Heart left ventricle (tissue), 16 donors: ENCODE data around the gene DNM1L. TPM values are rescaled to one million over a fixed set of nuclear protein-coding genes. Genes with fewer than 3 reads are reported as not detected.

ENCODE experiments used
- ATAC-seq, 4 donors: fragments of 200-7000 bp; cut with Tn5 transposase; one replicate each; pipeline ENCODE4 v1.9.1; 2020 to 2022; ENCODE audit warnings: moderate library complexity in 4 of 4, mild to moderate bottlenecking in 3 of 4, moderate number of reproducible peaks in 1 of 4
- DNase-seq, 5 donors: peaks; one replicate each; pipeline ENCODE4 v3.0.0-alpha.2; 2020
- H3K27ac ChIP-seq, 12 donors: fragments of 200-600 bp; sonication (generic) in 4 of 12; one replicate each; pipeline versions ENCODE4 v1.5.0 to v1.8.0; 2016 to 2022; ENCODE audit warnings: mild to moderate bottlenecking in 2 of 12
- H3K27me3 ChIP-seq, 9 donors: fragments of 200-600 bp; sonication (generic) in 2 of 9; one replicate each; pipeline versions ENCODE4 v1.5.1 to v1.8.0; 2016 to 2022; ENCODE audit warnings: mild to moderate bottlenecking in 3 of 9
- H3K36me3 ChIP-seq, 9 donors: fragments of 200-600 bp; sonication (generic) in 2 of 9; one replicate each; pipeline versions ENCODE4 v1.5.0 to v1.8.0; 2018 to 2022; ENCODE audit warnings: mild to moderate bottlenecking in 2 of 9
- H3K4me1 ChIP-seq, 12 donors: fragments of 200-600 bp; sonication (generic) in 4 of 12; one replicate each; pipeline versions ENCODE4 v1.5.0 to v1.8.0; 2016 to 2022; ENCODE audit warnings: mild to moderate bottlenecking in 3 of 12
- H3K4me3 ChIP-seq, 12 donors: fragments of 200-600 bp; sonication (generic) in 4 of 12; one replicate each; pipeline versions ENCODE4 v1.5.0 to v1.8.0; 2017 to 2022; ENCODE audit warnings: mild to moderate bottlenecking in 9 of 12, moderate library complexity in 4 of 12
- H3K9me3 ChIP-seq, 12 donors: fragments of 200-600 bp; sonication (generic) in 4 of 12; one replicate each; pipeline versions ENCODE4 v1.5.0 to v1.8.0; 2016 to 2022; ENCODE audit warnings: mild to moderate bottlenecking in 1 of 12
- POLR2A ChIP-seq, 2 donors: fragments of 450-650 bp; IDR thresholded peaks; one replicate each; pipeline ENCODE4 v1.6.1; 2017; ENCODE audit warnings: antibody characterized with exemption in 2 of 2, mild to moderate bottlenecking in 2 of 2, moderate library complexity in 2 of 2
- WGBS, 4 donors: extraction: QIAGEN DNeasy Blood & Tissue Kit in 2 of 4; methylation state at CpG; one replicate each; pipeline versions ENCODE4 v1.1.5 to v1.1.7; 2013 to 2018; 5-methylcytosine and 5-hydroxymethylcytosine counted together
- intact Hi-C, 10 donors: fragments of 100-400 bp; cut with DNase I; formaldehyde crosslinking; loops; one replicate each; pipeline versions ENCODE4 v1.11.1 to v1.14.2; 2022
- polyA plus RNA-seq, 2 donors: library from polyadenylated mRNA; stranded (reverse); fragments of 200-250 nt; gene quantifications; one replicate each; pipeline ENCODE4 v1.2.3, GENCODE V29; 2013
- total RNA-seq, 9 donors: library from RNA; depleted of rRNA in 2 of 9; stranded (reverse); fragments of >200 nt in 2 of 9; fragmentation: NEBNext Ultra II Directional in 3 of 9; extraction: Animal tissue kit (Norgen Biotek cat#: 25700) in 3 of 9; gene quantifications; one replicate each; pipeline versions ENCODE4 v1.1.0 to v1.2.4, GENCODE V29; 2016 to 2023
- TF ChIP-seq, protein P1 (sequence below), 12 donors: fragments of 200-600 bp; sonication (generic) in 4 of 12; IDR thresholded peaks; one replicate each; pipeline versions ENCODE4 v1.5.0 to v1.8.0; 2018 to 2022; ENCODE audit warnings: antibody characterized with exemption in 12 of 12, mild to moderate bottlenecking in 5 of 12
- donor health status: ischemic (EF 13 %, LVEDD 7.1; RV severe dilation, severe dysfunction).
- donor health status: healthy with polysubstance abuse.
- donor health status: DM: no; HTN: yes; CAD: no.
- donor health status: DM: no; HTN: no; CAD: no.
- donor health status: ischemic (EF 25% LVEDD 6.9; RV normal size, moderate dysfunction).
- donor health status: ischemic (EF 25% LVEDD 5.7; RV mildly dilated, moderate dysfunction).
- donor health status: healthy.
- donor health status: DM: yes; HTN: yes; CAD: no.
- donor health status: ischemic (EF 35%, LVEDD 5.7; RV mildly dilated, moderate dysfunction).
- donor health status: nonischemic (EF 11% LVEDD 7.7; RV severe dilation, severe dysfunction).
- donor health status: DM: yes; HTN: yes; CAD: no.
- donor health status: PGD.
- donor health status: ischemic (EF 29% LVEDD 5.4; RV normal size, mild dysfunction).
- donor health status: nonischemic (EF 23%, LVEDD 6.1; RV moderate dilation, normal function).

The DNM1L gene
- total and polyA plus RNA-seq, 11 donors = 37.8 to 71.1 (median 55.0) TPM

DNA sequence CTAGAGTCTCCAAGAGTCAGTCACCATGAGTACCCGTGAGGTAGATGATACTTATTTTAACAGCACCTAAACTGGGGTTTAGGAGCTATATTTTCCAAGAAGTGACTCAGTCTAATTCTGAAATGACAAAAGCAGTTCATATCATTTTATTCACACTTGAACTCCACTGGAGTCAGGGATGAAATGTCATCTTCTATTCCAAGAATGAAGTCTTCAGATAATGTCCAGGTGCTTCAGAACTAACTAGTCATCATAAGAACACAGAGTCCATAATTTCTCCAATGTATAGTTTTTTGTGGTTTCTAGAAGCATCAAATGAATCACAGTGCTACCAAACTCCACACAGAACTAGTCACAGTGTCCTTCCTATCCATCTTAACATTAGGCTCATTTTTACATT lies 13.3 kb downstream of the DNM1L start:
- peaks cover 0 to 17% (median 0%) of the 10 kb centered on the region in 12 donors for H3K4me1 ChIP-seq
- H3K36me3 ChIP-seq = no peaks in the 10 kb centered on the region
- H3K27ac ChIP-seq = no peak overlapping the region
- no peak overlapping the region for H3K4me3 ChIP-seq
- peaks cover 0 to 7% (median 0%) of the 10 kb centered on the region in 12 donors for H3K9me3 ChIP-seq
- 57 to 65% (median 64%) methylated on average over 1 of the region's 1 CpG for WGBS, 4 donors
- intact Hi-C loops = no loop called here
- ATAC-seq (peak in 1 of 4 donors; percentile 17), DNase-seq (no peak)
- no peak for TF ChIP-seq POLR2A (IDR thresholded peaks at IDR 0.05)
- TF ChIP-seq, protein P1, sequence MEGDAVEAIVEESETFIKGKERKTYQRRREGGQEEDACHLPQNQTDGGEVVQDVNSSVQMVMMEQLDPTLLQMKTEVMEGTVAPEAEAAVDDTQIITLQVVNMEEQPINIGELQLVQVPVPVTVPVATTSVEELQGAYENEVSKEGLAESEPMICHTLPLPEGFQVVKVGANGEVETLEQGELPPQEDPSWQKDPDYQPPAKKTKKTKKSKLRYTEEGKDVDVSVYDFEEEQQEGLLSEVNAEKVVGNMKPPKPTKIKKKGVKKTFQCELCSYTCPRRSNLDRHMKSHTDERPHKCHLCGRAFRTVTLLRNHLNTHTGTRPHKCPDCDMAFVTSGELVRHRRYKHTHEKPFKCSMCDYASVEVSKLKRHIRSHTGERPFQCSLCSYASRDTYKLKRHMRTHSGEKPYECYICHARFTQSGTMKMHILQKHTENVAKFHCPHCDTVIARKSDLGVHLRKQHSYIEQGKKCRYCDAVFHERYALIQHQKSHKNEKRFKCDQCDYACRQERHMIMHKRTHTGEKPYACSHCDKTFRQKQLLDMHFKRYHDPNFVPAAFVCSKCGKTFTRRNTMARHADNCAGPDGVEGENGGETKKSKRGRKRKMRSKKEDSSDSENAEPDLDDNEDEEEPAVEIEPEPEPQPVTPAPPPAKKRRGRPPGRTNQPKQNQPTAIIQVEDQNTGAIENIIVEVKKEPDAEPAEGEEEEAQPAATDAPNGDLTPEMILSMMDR (IDR thresholded peaks at IDR 0.05) = no peak
- H3K27me3 ChIP-seq = no peaks in the 10 kb centered on the region

DNA sequence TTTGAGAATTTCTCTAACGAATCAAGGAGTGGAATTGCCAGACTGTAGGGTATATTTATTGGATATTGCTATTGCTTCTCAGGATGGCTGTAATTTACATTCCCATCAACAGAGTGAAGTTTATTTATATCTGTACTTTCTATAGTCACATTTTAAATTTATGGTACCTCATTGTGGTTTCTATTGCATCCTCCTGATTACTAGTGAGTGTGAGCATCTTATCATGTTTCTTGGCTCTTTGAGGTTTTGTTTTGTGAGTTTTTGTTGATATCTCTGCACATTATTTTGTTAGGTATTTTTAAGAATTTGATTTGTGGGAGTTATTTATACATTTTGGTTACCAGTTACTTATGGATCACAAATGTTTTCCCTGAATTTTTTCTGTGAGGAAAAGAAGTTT lies 13.9 kb downstream of the DNM1L start:
- no peak for ATAC-seq
- WGBS, 4 donors = 88 to 93% (median 92%) methylated on average over 1 of the region's 1 CpG
- DNase-seq = no peak

DNA sequence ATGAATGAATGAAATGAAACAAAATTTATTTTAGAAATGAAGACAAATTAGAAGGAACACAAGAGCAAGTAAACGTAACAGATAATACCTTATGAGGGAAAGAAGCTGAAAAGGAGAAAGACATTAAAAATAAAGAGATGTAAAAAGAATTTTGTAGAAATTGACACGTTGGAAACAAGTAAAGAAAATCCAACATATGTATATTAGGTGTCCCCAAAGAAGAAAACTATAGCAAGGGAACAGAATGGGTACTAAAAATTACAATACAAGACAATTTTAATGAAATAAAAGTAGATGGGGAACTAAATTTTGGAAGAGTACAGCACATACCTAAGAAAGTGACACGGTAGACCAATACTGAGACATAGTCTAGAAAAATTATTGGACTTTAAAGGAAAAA lies 16.7 kb downstream of the DNM1L start:
- Histone ChIP-seq H3K9me3 (peaks cover 0 to 7% (median 0%) of the 10 kb centered on the region in 12 donors), H3K4me3 (no peak overlapping the region), H3K27ac (no peak overlapping the region), H3K36me3 (no peaks in the 10 kb centered on the region), H3K27me3 (no peaks in the 10 kb centered on the region), H3K4me1 (peaks cover 0 to 11% (median 0%) of the 10 kb centered on the region in 12 donors)
- no peak for TF ChIP-seq POLR2A (IDR thresholded peaks at IDR 0.05)
- TF ChIP-seq, protein P1 (IDR thresholded peaks at IDR 0.05) = no peak
- 95 to 99% (median 99%) methylated on average over 3 of the region's 3 CpGs for WGBS, 4 donors
- DNase-seq (no peak), ATAC-seq (no peak)
- intact Hi-C loops = no loop called here

More for the DNA sequence above, 13.9 kb downstream of the DNM1L start:
- Histone ChIP-seq H3K9me3 (peaks cover 0 to 7% (median 0%) of the 10 kb centered on the region in 12 donors), H3K36me3 (no peaks in the 10 kb centered on the region), H3K27me3 (no peaks in the 10 kb centered on the region), H3K27ac (no peak overlapping the region), H3K4me3 (no peak overlapping the region), H3K4me1 (peaks cover 0 to 17% (median 0%) of the 10 kb centered on the region in 12 donors)
- TF ChIP-seq, protein P1 (IDR thresholded peaks at IDR 0.05) = no peak
- no peak for TF ChIP-seq POLR2A (IDR thresholded peaks at IDR 0.05)
- intact Hi-C loops = no loop called here

DNA sequence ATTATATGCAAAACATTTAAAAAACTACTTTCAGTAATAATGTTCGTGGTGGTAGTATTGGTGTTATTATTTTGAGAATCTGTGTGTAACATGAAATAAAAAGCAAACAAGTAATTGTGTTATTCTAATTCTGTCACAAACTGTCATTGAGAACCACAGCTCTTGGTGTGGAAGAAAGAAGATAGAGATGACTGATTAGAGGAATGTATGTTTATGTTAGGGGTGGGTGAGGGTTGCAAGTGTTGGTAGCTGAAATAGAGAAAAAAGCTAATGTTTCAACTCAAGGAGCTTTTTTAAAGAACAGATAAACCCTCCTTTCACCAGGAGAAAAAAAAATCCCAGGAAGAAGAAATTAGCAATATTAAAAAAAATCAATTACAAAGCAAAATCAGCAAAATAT lies 18.3 kb downstream of the DNM1L start:
- Histone ChIP-seq H3K4me3 (no peak overlapping the region), H3K27ac (no peak overlapping the region), H3K4me1 (peaks cover 0 to 7% (median 0%) of the 10 kb centered on the region in 12 donors), H3K27me3 (no peaks in the 10 kb centered on the region), H3K9me3 (peaks cover 0 to 7% (median 0%) of the 10 kb centered on the region in 12 donors), H3K36me3 (peaks cover 0 to 13% (median 8%) of the 10 kb centered on the region in 9 donors)
- TF ChIP-seq, protein P1 (IDR thresholded peaks at IDR 0.05) = no peak
- TF ChIP-seq POLR2A (IDR thresholded peaks at IDR 0.05) = no peak
- DNase-seq (no peak), ATAC-seq (no peak)
- WGBS, 4 donors = 81 to 98% (median 92%) methylated on average over 1 of the region's 1 CpG
- intact Hi-C loops = no loop called here
